ENCODE data around the gene TOR3A.

DNA sequence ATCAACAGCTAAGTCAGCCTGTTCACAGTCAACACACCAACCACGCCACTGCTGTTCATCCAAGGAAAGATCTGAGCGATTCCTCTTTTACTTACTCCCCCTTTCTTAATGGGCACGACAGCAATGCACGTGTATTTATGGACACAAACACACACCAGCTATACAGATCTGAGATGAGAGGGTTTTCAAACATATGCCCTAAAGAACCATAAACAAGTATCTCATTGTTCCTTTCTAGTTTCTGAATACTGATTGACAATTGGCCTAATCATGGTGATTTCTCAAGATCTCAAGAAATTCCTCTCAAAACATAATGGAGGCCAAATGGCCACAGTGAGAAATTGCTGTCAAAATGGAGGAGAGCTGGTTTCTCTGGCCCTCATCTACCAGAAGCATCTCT, 18.0 kb downstream of the TOR3A start:
- TF ChIP-seq, protein P1, sequence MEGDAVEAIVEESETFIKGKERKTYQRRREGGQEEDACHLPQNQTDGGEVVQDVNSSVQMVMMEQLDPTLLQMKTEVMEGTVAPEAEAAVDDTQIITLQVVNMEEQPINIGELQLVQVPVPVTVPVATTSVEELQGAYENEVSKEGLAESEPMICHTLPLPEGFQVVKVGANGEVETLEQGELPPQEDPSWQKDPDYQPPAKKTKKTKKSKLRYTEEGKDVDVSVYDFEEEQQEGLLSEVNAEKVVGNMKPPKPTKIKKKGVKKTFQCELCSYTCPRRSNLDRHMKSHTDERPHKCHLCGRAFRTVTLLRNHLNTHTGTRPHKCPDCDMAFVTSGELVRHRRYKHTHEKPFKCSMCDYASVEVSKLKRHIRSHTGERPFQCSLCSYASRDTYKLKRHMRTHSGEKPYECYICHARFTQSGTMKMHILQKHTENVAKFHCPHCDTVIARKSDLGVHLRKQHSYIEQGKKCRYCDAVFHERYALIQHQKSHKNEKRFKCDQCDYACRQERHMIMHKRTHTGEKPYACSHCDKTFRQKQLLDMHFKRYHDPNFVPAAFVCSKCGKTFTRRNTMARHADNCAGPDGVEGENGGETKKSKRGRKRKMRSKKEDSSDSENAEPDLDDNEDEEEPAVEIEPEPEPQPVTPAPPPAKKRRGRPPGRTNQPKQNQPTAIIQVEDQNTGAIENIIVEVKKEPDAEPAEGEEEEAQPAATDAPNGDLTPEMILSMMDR (IDR thresholded peaks at IDR 0.05; ENCODE audit: insufficient read depth, low read length): no peak
- TF ChIP-seq, protein P2, sequence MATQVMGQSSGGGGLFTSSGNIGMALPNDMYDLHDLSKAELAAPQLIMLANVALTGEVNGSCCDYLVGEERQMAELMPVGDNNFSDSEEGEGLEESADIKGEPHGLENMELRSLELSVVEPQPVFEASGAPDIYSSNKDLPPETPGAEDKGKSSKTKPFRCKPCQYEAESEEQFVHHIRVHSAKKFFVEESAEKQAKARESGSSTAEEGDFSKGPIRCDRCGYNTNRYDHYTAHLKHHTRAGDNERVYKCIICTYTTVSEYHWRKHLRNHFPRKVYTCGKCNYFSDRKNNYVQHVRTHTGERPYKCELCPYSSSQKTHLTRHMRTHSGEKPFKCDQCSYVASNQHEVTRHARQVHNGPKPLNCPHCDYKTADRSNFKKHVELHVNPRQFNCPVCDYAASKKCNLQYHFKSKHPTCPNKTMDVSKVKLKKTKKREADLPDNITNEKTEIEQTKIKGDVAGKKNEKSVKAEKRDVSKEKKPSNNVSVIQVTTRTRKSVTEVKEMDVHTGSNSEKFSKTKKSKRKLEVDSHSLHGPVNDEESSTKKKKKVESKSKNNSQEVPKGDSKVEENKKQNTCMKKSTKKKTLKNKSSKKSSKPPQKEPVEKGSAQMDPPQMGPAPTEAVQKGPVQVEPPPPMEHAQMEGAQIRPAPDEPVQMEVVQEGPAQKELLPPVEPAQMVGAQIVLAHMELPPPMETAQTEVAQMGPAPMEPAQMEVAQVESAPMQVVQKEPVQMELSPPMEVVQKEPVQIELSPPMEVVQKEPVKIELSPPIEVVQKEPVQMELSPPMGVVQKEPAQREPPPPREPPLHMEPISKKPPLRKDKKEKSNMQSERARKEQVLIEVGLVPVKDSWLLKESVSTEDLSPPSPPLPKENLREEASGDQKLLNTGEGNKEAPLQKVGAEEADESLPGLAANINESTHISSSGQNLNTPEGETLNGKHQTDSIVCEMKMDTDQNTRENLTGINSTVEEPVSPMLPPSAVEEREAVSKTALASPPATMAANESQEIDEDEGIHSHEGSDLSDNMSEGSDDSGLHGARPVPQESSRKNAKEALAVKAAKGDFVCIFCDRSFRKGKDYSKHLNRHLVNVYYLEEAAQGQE (IDR thresholded peaks at IDR 0.05; ENCODE audit: insufficient replicate concordance, low read depth): no peak
- TF ChIP-seq POLR2AphosphoS5 (IDR thresholded peaks at IDR 0.05; ENCODE audit: low read depth): no peak
- no peak for TF ChIP-seq GABPA (IDR thresholded peaks at IDR 0.05; ENCODE audit: low read depth)
